ENCODE results near the gene IQSEC1. TPM values are rescaled to one million over a fixed set of nuclear protein-coding genes. Genes with fewer than 3 reads are reported as not detected.

The IQSEC1 gene
- total RNA-seq, 1 donor from 2014 or later: 29.5 TPM

- no peak overlapping the region for H3K4me3 ChIP-seq (ENCODE audit: insufficient read depth, low read depth, low read length)
- no peak overlapping the region for H2AFZ ChIP-seq (ENCODE audit: low read depth, low read length)
- H3K9me3 ChIP-seq (ENCODE audit: insufficient read depth, low read depth, low read length): no peaks in the 10 kb centered on the region
- H3K27ac ChIP-seq (ENCODE audit: low read depth, low read length): no peak overlapping the region
- Mint-ChIP-seq H3K4me1 (ENCODE audit: low read depth, unreplicated experiment) (peaks cover 22% of the 10 kb centered on the region), H3K36me3 (ENCODE audit: low read depth, unreplicated experiment) (peaks cover 9% of the 10 kb centered on the region), H3K27me3 (ENCODE audit: low read depth, unreplicated experiment) (peaks cover 4% of the 10 kb centered on the region), H3K27ac (ENCODE audit: unreplicated experiment) (peak overlapping the region; percentile 42), H3K4me3 (ENCODE audit: unreplicated experiment) (peak overlapping the region; percentile 54), H3K9me3 (ENCODE audit: unreplicated experiment) (no peaks in the 10 kb centered on the region)
- H3K9ac ChIP-seq (ENCODE audit: low read length): no peak overlapping the region
- no peak for TF ChIP-seq EZH2 (IDR thresholded peaks at IDR 0.05; ENCODE audit: insufficient read depth, low read length)
- TF ChIP-seq CTCF (IDR thresholded peaks at IDR 0.05; ENCODE audit: insufficient read depth, low read depth, low read length): no peak
- no peak for DNase-seq (ENCODE audit: low read depth)
- FAIRE-seq: no peak
- H3K36me3 ChIP-seq (ENCODE audit: insufficient read depth, low read length): no peaks in the 10 kb centered on the region
- H3K79me2 ChIP-seq (ENCODE audit: insufficient read depth, low read length): no peaks in the 10 kb centered on the region
- H3K4me1 ChIP-seq (ENCODE audit: insufficient read depth, low read length): peaks cover 9% of the 10 kb centered on the region
- H4K20me1 ChIP-seq (ENCODE audit: insufficient read depth, low read length): peaks cover 41% of the 10 kb centered on the region
- H3K4me2 ChIP-seq (ENCODE audit: low read length): no peak overlapping the region
- H3K27me3 ChIP-seq (ENCODE audit: insufficient read depth, low read length): no peaks in the 10 kb centered on the region
These were observed 62.3 kb downstream of the IQSEC1 start for GRCh38 chr3:13010780-13011572.

- no peaks in the 10 kb centered on the region for H3K36me3 ChIP-seq (ENCODE audit: insufficient read depth, low read length)
- peaks cover 4% of the 10 kb centered on the region for H3K27me3 Mint-ChIP-seq (ENCODE audit: low read depth, unreplicated experiment)
- H3K4me3 ChIP-seq (ENCODE audit: insufficient read depth, low read depth, low read length): no peak overlapping the region
- no peak for DNase-seq (ENCODE audit: low read depth)
- H2AFZ ChIP-seq (ENCODE audit: low read depth, low read length): no peak overlapping the region
- no peak for FAIRE-seq
- H3K36me3 Mint-ChIP-seq (ENCODE audit: low read depth, unreplicated experiment): peaks cover 9% of the 10 kb centered on the region
- peak overlapping the region; percentile 56 for H3K27ac Mint-ChIP-seq (ENCODE audit: unreplicated experiment)
- peaks cover 6% of the 10 kb centered on the region for H3K4me1 ChIP-seq (ENCODE audit: insufficient read depth, low read length)
- no peaks in the 10 kb centered on the region for H3K79me2 ChIP-seq (ENCODE audit: insufficient read depth, low read length)
- peaks cover 27% of the 10 kb centered on the region for H3K4me1 Mint-ChIP-seq (ENCODE audit: low read depth, unreplicated experiment)
- H3K9me3 ChIP-seq (ENCODE audit: insufficient read depth, low read depth, low read length): no peaks in the 10 kb centered on the region
- no peak overlapping the region for H3K4me2 ChIP-seq (ENCODE audit: low read length)
- no peaks in the 10 kb centered on the region for H3K27me3 ChIP-seq (ENCODE audit: insufficient read depth, low read length)
- no peak for TF ChIP-seq EZH2 (IDR thresholded peaks at IDR 0.05; ENCODE audit: insufficient read depth, low read length)
- TF ChIP-seq CTCF (IDR thresholded peaks at IDR 0.05; ENCODE audit: insufficient read depth, low read depth, low read length): no peak
- peaks cover 41% of the 10 kb centered on the region for H4K20me1 ChIP-seq (ENCODE audit: insufficient read depth, low read length)
- H3K9ac ChIP-seq (ENCODE audit: low read length): no peak overlapping the region
- no peaks in the 10 kb centered on the region for H3K9me3 Mint-ChIP-seq (ENCODE audit: unreplicated experiment)
- no peak overlapping the region for H3K27ac ChIP-seq (ENCODE audit: low read depth, low read length)
- no peak overlapping the region for H3K4me3 Mint-ChIP-seq (ENCODE audit: unreplicated experiment)
These were observed 63.3 kb downstream of the IQSEC1 start for GRCh38 chr3:13009946-13010315.
